A673 (cell line): ENCODE results near the gene UBE2J2. TPM values are rescaled to one million over a fixed set of nuclear protein-coding genes. Genes with fewer than 3 reads are reported as not detected.

ENCODE experiments used
- BruUV-seq: library from RNA; stranded (reverse); fragments of 400-500 nt; replicated peaks from 2 replicates; lab custom pipeline; 2021; lab: Mats Ljungman, UMichigan
- CTCF ChIA-PET: fragments of 300-600 bp; sonication (Branson Sonifier 250); formaldehyde crosslinking; loops from one replicate; lab custom pipeline; 2022; ENCODE audit warnings: antibody characterized with exemption; lab: Charles Lee
- POLR2A ChIA-PET: fragments of 300-600 bp; sonication (Branson Sonifier 250); formaldehyde crosslinking; loops from one replicate; lab custom pipeline; 2022; ENCODE audit warnings: antibody characterized with exemption; ENCODE audit not compliant: low non-redundant PET; lab: Charles Lee
- DNase-seq: peaks from one replicate; pipeline ENCODE4 v3.0.0-alpha.2; 2015; ENCODE audit warnings: low spot score
- H3K27ac ChIP-seq: fragments of 200-600 bp; sonication (generic); 2 replicates; pipeline ENCODE4 v1.5.1; 2016; ENCODE audit warnings: mixed run types, low read depth, mild to moderate bottlenecking, mixed read lengths, antibody characterized with exemption, low read length; ENCODE audit not compliant: poor library complexity, severe bottlenecking
- H3K27me3 ChIP-seq: fragments of 200-600 bp; sonication (generic); replicated peaks from 2 replicates; pipeline ENCODE4 v1.6.1; 2017; ENCODE audit warnings: mixed run types, low read depth, mild to moderate bottlenecking, mixed read lengths, antibody characterized with exemption, low read length; ENCODE audit not compliant: insufficient read depth, poor library complexity
- H3K36me3 ChIP-seq: fragments of 200-600 bp; sonication (generic); 2 replicates; pipeline ENCODE4 v1.6.1; 2016; ENCODE audit warnings: mixed run types, mild to moderate bottlenecking, mixed read lengths, antibody characterized with exemption, low read length; ENCODE audit not compliant: insufficient read depth, poor library complexity, severe bottlenecking
- H3K4me1 ChIP-seq: fragments of 200-600 bp; sonication (generic); 2 replicates; pipeline ENCODE4 v1.6.1; 2017; ENCODE audit warnings: mixed run types, mild to moderate bottlenecking, mixed read lengths, antibody characterized with exemption, low read length; ENCODE audit not compliant: insufficient read depth, poor library complexity, severe bottlenecking
- H3K4me3 ChIP-seq: fragments of 200-600 bp; sonication (generic); 2 replicates; pipeline ENCODE4 v1.5.1; 2016; ENCODE audit warnings: low read depth, mixed run types, mild to moderate bottlenecking, mixed read lengths, low read length; ENCODE audit not compliant: poor library complexity, severe bottlenecking
- H3K9me3 ChIP-seq: fragments of 200-600 bp; sonication (generic); 2 replicates; pipeline ENCODE4 v1.6.1; 2016; ENCODE audit warnings: mixed run types, low read depth, mild to moderate bottlenecking, mixed read lengths, antibody characterized with exemption, low read length; ENCODE audit not compliant: poor library complexity, severe bottlenecking
- EZH2 ChIP-seq: fragments of 200-600 bp; sonication (generic); IDR thresholded peaks from 2 replicates; pipeline ENCODE4 v1.6.1; 2017; ENCODE audit warnings: borderline replicate concordance, low read depth, mild to moderate bottlenecking, mixed read lengths, antibody characterized with exemption, low read length; ENCODE audit not compliant: poor library complexity, severe bottlenecking
- intact Hi-C: fragments of 100-400 bp; cut with micrococcal nuclease; formaldehyde crosslinking; loops from one replicate; pipeline ENCODE4 v1.10.0; 2022; ENCODE audit not compliant: unreplicated experiment
- total RNA-seq: library from RNA; stranded (reverse); gene quantifications from 2 replicates; pipeline ENCODE4 v1.2.3, GENCODE V29; 2021
- TF ChIP-seq, protein P1 (sequence below): fragments of 300-800, 200-600 bp; sonication (generic); conservative IDR thresholded peaks from 2 replicates; pipeline ENCODE4 v1.5.1; 2017; ENCODE audit warnings: low read depth, mild to moderate bottlenecking, antibody characterized with exemption, low read length, moderate library complexity, mixed read lengths

Gene UBE2J2
- total RNA-seq, 1 experiment from 2014 or later: 92.8 TPM

DNA sequence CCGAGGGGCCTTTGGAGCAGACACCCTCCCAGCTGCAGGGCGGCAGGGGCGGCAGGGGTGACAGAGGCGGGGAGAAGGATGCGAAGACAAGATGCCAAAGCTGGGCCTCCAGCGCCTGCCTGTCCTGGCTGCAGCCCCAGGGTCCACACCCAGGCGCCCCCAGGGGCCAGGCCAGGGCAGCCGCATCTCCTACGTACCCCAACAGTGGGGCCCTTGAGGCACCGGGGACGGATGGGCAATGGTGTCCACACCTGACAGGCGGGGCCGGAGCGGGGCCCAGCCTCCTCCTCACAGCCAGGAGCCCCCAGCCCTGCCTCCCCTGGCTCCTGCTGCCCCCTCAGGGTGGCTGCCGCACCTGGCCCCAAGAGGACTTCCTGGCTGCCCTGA is 34.4 kb downstream of the UBE2J2 start:
- DNase-seq: no peak

DNA sequence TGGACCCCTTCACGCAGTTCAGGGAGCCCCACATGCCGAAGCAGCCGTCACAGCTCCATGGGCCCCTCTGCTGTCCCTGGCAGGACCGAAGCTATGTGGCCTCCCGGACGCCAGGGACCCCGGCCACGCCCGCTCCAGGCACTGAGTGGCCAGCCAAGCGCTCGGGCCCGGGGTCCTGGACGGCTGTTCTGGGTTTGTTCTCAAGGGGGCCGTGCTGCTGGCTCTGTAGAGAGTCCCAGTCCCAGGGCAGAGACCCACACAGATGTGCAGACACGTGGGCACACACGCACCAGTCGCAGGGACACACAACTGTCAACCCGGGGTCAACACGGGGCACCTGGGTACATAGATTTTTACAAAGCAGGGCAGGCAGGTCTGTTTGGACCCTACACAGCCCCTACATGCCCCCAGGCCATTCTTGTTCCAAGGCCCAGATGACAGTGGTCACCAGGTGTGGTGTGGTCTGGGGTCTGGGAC is 34.9 kb downstream of the UBE2J2 start:
- TF ChIP-seq, protein P1, sequence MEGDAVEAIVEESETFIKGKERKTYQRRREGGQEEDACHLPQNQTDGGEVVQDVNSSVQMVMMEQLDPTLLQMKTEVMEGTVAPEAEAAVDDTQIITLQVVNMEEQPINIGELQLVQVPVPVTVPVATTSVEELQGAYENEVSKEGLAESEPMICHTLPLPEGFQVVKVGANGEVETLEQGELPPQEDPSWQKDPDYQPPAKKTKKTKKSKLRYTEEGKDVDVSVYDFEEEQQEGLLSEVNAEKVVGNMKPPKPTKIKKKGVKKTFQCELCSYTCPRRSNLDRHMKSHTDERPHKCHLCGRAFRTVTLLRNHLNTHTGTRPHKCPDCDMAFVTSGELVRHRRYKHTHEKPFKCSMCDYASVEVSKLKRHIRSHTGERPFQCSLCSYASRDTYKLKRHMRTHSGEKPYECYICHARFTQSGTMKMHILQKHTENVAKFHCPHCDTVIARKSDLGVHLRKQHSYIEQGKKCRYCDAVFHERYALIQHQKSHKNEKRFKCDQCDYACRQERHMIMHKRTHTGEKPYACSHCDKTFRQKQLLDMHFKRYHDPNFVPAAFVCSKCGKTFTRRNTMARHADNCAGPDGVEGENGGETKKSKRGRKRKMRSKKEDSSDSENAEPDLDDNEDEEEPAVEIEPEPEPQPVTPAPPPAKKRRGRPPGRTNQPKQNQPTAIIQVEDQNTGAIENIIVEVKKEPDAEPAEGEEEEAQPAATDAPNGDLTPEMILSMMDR: no peak
- no peak for TF ChIP-seq EZH2
- ChIA-PET CTCF (no interaction called here), POLR2A (no interaction called here)
- intact Hi-C loops: no loop called here
- Histone ChIP-seq H3K4me1 (peaks cover 3% of the 10 kb centered on the region), H3K27me3 (no peaks in the 10 kb centered on the region), H3K9me3 (no peaks in the 10 kb centered on the region), H3K36me3 (peaks cover 13% of the 10 kb centered on the region), H3K4me3 (no peak overlapping the region), H3K27ac (no peak overlapping the region)
- no TSS peak for BruUV-seq
- no peak for DNase-seq

More for the DNA sequence above, 34.4 kb downstream of the UBE2J2 start:
- Histone ChIP-seq H3K27me3 (no peaks in the 10 kb centered on the region), H3K9me3 (no peaks in the 10 kb centered on the region), H3K4me3 (no peak overlapping the region), H3K4me1 (no peaks in the 10 kb centered on the region), H3K36me3 (peaks cover 8% of the 10 kb centered on the region), H3K27ac (no peak overlapping the region)
- no TSS peak for BruUV-seq
- POLR2A ChIA-PET: no interaction called here
- no peak for TF ChIP-seq EZH2
- TF ChIP-seq, protein P1: no peak
- intact Hi-C loops: no loop called here
- CTCF ChIA-PET: no interaction called here

DNA sequence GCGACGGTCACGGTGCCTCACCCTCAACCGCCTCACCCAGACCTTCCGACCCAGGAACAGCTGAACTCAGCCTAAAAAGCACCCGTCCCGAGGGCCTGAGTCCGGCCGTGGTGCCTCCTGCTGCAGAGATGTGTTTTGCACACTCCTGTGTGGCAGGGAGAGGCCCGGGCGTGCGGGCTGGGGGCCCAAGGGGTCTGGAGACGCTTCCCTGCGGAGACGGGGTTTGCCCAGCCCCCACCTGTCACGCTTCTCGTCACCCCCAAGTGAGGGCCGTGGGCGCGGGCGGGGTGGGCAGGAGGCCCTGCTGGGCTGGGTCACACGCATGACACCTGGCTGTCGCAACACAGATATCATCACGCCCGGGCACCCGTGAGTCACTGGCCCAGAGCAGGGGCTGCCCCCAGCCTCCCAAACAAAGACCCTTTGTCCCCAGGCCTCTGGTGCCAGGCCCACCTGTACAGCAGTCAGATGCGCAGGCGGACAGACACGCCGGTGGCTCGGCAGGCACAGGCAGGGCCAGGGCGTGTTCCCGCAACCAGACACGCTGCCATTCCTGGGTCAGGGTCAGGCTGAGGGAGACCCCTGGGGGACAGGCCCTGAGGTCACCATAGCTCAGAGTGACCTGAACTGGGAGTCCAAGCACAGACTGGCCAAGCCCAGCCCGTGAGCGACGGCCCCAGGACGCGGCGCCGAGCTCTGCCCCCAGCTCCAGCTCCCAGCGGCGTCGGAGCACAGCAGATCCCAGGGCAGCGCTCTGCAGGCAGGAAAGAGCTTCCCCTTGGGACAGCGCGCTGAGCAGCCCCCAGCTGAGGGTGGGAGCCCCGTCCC is 35.6 kb downstream of the UBE2J2 start:
- no peaks in the 10 kb centered on the region for H3K27me3 ChIP-seq
- no peak overlapping the region for H3K4me3 ChIP-seq
- no peak for TF ChIP-seq EZH2
- TF ChIP-seq, protein P1: no peak
- BruUV-seq: no TSS peak
- no peak for DNase-seq
- peaks cover 10% of the 10 kb centered on the region for H3K4me1 ChIP-seq
- H3K27ac ChIP-seq: no peak overlapping the region
- H3K36me3 ChIP-seq: peaks cover 17% of the 10 kb centered on the region
- intact Hi-C loops: no loop called here
- CTCF ChIA-PET: no interaction called here
- POLR2A ChIA-PET: no interaction called here
- no peaks in the 10 kb centered on the region for H3K9me3 ChIP-seq
